B cell (primary cell): ENCODE results near the gene TMEM53. TPM values are rescaled to one million over a fixed set of nuclear protein-coding genes. Genes with fewer than 3 reads are reported as not detected.

Source experiments
- ATAC-seq: fragments of 200-7000 bp; cut with Tn5 transposase; one replicate; pipeline ENCODE4 v1.10.0; 2021; ENCODE audit warnings: low read depth, mild to moderate bottlenecking, moderate number of reproducible peaks, moderate library complexity
- CTCF ChIA-PET: fragments of 350-600 bp; sonication (Branson Sonifier 250); formaldehyde crosslinking; loops from one replicate; lab custom pipeline; 2021; ENCODE audit warnings: antibody characterized with exemption, inconsistent platforms; lab: Charles Lee
- POLR2A ChIA-PET: fragments of 350-600 bp; sonication (Branson Sonifier 250); formaldehyde crosslinking; loops from one replicate; lab custom pipeline; 2021; ENCODE audit warnings: antibody characterized with exemption; lab: Charles Lee
- DNase-seq: peaks from one replicate; pipeline ENCODE4 v3.0.0; 2013
- H2AFZ ChIP-seq: 2 replicates; pipeline ENCODE4 v1.6.1; 2012; ENCODE audit warnings: mild to moderate bottlenecking, low read depth, low read length; ENCODE audit not compliant: insufficient read depth, poor library complexity, severe bottlenecking
- H3K27ac ChIP-seq, 2 donors: 1 replicate in 1 of 2; 2 replicates in 1 of 2; pipeline ENCODE4 v1.5.1; 2012 to 2013; ENCODE audit warnings: low read length in 2 of 2, mild to moderate bottlenecking in 2 of 2, moderate library complexity in 1 of 2
- H3K27me3 ChIP-seq, 4 experiments: fragments of 200-600 bp in 1 of 4; sonication (generic) in 1 of 4; replicated peaks in 1 of 4; 1 replicate in 2 of 4; 2 replicates in 2 of 4; pipeline versions ENCODE4 v1.6.1 to v1.7.0; 2013 to 2016; ENCODE audit warnings: low read length in 3 of 4, mild to moderate bottlenecking in 2 of 4, mixed read lengths in 1 of 4, moderate library complexity in 1 of 4; ENCODE audit not compliant: insufficient read depth in 4 of 4, control insufficient read depth in 3 of 4; ENCODE audit errors: control extremely low read depth in 1 of 4
- H3K36me3 ChIP-seq, 2 experiments: replicated peaks in 1 of 2; 1 replicate in 1 of 2; 2 replicates in 1 of 2; pipeline versions ENCODE4 v1.6.1 to v1.7.1; 2013; ENCODE audit warnings: low read length in 1 of 2; ENCODE audit not compliant: insufficient read depth in 2 of 2, control insufficient read depth in 1 of 2; ENCODE audit errors: control extremely low read depth in 1 of 2, extremely low read depth in 1 of 2
- H3K4me1 ChIP-seq, 2 donors: fragments of 200-600 bp in 1 of 2; sonication (generic) in 1 of 2; 1 replicate in 1 of 2; 2 replicates in 1 of 2; pipeline versions ENCODE4 v1.5.1 to v1.6.1; 2013 to 2017; ENCODE audit warnings: low read length in 2 of 2; ENCODE audit not compliant: control insufficient read depth in 2 of 2, insufficient read depth in 2 of 2
- H3K4me2 ChIP-seq: replicated peaks from 2 replicates; pipeline ENCODE3; 2012; ENCODE audit warnings: mild to moderate bottlenecking, low read depth, low read length; ENCODE audit not compliant: poor library complexity, severe bottlenecking
- H3K4me3 ChIP-seq, 5 experiments: fragments of 200-600 bp in 1 of 5; sonication (generic) in 1 of 5; 1 replicate in 3 of 5; 2 replicates in 2 of 5; pipeline versions ENCODE4 v1.5.1 to v1.7.0; 2011 to 2016; ENCODE audit warnings: low read length in 4 of 5, mild to moderate bottlenecking in 4 of 5, low read depth in 2 of 5, control low read depth in 1 of 5, moderate library complexity in 1 of 5; ENCODE audit not compliant: insufficient read depth in 1 of 5; ENCODE audit errors: control extremely low read depth in 1 of 5, extremely low read depth in 1 of 5
- H3K79me2 ChIP-seq: fragments of 200-600 bp; sonication (generic); one replicate; pipeline ENCODE4 v1.6.0; 2016; ENCODE audit warnings: low read length; ENCODE audit not compliant: control insufficient read depth, insufficient read depth
- H3K9ac ChIP-seq: fragments of 200-600 bp; sonication (generic); 2 replicates; pipeline ENCODE4 v1.6.1; 2017; ENCODE audit warnings: mild to moderate bottlenecking, low read length, moderate library complexity
- H3K9me3 ChIP-seq, 3 donors: one replicate each; pipeline versions ENCODE4 v1.6.1 to v1.7.1; 2013; ENCODE audit warnings: low read length in 2 of 3; ENCODE audit not compliant: control insufficient read depth in 2 of 3, insufficient read depth in 1 of 3; ENCODE audit errors: control extremely low read depth in 1 of 3
- H4K20me1 ChIP-seq: 2 replicates; pipeline ENCODE4 v1.6.0; 2012; ENCODE audit warnings: mild to moderate bottlenecking, low read length; ENCODE audit not compliant: insufficient read depth, control insufficient read depth, poor library complexity, severe bottlenecking
- H3K27ac Mint-ChIP-seq: one replicate; pipeline ENCODE4 v1.8.0; 2021; ENCODE audit warnings: mixed read lengths
- H3K27me3 Mint-ChIP-seq: one replicate; pipeline ENCODE4 v1.8.0; 2021; ENCODE audit warnings: mixed read lengths
- H3K4me1 Mint-ChIP-seq: one replicate; pipeline ENCODE4 v1.8.0; 2021; ENCODE audit warnings: mixed read lengths
- H3K4me3 Mint-ChIP-seq: one replicate; pipeline ENCODE4 v1.8.0; 2021; ENCODE audit warnings: mixed read lengths
- H3K9me3 Mint-ChIP-seq: one replicate; pipeline ENCODE4 v1.8.0; 2022; ENCODE audit warnings: mixed read lengths; ENCODE audit not compliant: insufficient read depth
- EZH2 ChIP-seq: IDR thresholded peaks from 2 replicates; pipeline ENCODE4 v1.6.1; 2012; ENCODE audit warnings: borderline replicate concordance, low read depth, mild to moderate bottlenecking, moderate library complexity, low read length; ENCODE audit not compliant: insufficient read depth, poor library complexity, severe bottlenecking
- WGBS: methylation state at CpG from one replicate; pipeline ENCODE4 v1.1.5; 2013; ENCODE audit warnings: missing lambda C conversion rate; ENCODE audit not compliant: insufficient coverage; 5-methylcytosine and 5-hydroxymethylcytosine counted together
- intact Hi-C: fragments of 100-400 bp; cut with micrococcal nuclease; formaldehyde crosslinking; loops from one replicate; pipeline ENCODE4 v1.10.0; 2022
- polyA plus RNA-seq: library from polyadenylated mRNA; depleted of rRNA; stranded (reverse); fragments of >200 nt; gene quantifications from 2 replicates; pipeline ENCODE4 v1.2.3, GENCODE V29; 2012
- total RNA-seq, 2 donors: library from RNA; stranded (reverse); fragments of 120-200 nt in 1 of 2; gene quantifications; 1 replicate in 1 of 2; 2 replicates in 1 of 2; pipeline versions ENCODE4 v1.2.3 to v1.2.4, GENCODE V29; 2013 to 2022
- TF ChIP-seq, protein P1 (sequence below): fragments of 200-600 bp; IDR thresholded peaks from one replicate; pipeline ENCODE4 v1.8.0; 2022; ENCODE audit warnings: antibody characterized with exemption, mild to moderate bottlenecking

Gene TMEM53
- total and polyA plus RNA-seq, 2 donors (not counting 1 experiment from before 2014, with no cell fraction given), result 6.5 to 6.8 TPM

DNA sequence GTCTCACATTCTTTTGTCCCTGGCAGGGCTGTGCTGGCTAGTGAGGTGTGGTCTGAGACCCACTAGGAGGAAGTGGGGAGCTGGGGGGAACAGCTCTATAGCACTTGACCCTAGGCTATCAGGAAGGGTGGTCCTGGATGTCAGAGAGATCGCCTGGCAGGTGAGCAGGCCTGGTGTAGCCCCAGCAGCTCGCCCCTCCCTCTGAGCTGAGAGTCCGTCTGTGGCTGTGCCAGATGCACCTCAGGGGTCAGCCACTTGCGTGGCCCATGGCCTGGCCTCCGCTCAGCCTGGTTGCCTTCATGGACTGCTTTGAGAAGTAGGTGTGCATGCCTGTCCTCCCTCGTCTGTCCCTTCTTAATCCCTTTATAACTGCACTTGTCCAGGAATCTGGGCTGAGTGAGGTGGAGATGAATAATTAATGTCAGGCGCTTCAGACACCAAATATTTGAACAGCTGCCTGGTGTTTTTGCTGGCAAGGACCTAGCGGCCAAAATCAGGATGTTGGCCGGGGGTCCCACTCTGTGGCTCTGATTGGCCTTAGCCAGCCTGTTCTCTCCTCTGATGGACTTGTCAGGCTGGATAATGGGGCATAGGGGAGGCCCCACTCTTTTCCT, 30.5 kb downstream of the TMEM53 start:
- H3K27ac Mint-ChIP-seq, result no peak overlapping the region
- Histone ChIP-seq H3K27ac (no peak overlapping the region), H2AFZ (no peak overlapping the region), H3K4me2 (no peak overlapping the region), H3K36me3 (peaks cover 3 to 95% of the 10 kb centered on the region in 2 experiments), H3K9me3 (no peaks in the 10 kb centered on the region), H4K20me1 (peaks cover 56% of the 10 kb centered on the region), H3K4me3 (no peak overlapping the region), H3K79me2 (no peaks in the 10 kb centered on the region), H3K27me3 (no peaks in the 10 kb centered on the region), H3K4me1 (no peaks in the 10 kb centered on the region), H3K9ac (no peak overlapping the region)
- TF ChIP-seq EZH2, result no peak
- CTCF ChIA-PET, result interaction anchor here (1.3 kb wide), 1 partner anchor 9 kb away, joined by 7 read pairs; no protein-coding TSS in a partner anchor
- H3K27me3 Mint-ChIP-seq, result no peaks in the 10 kb centered on the region
- no peaks in the 10 kb centered on the region for H3K9me3 Mint-ChIP-seq
- 96% methylated on average over 8 of the region's 9 CpGs for WGBS
- no peaks in the 10 kb centered on the region for H3K4me1 Mint-ChIP-seq
- H3K4me3 Mint-ChIP-seq, result no peak overlapping the region
- intact Hi-C loops, result no loop called here
- ATAC-seq, result no peak
- no peak for DNase-seq
- POLR2A ChIA-PET, result interaction anchor here (2.0 kb wide), 1 partner anchor 12 kb away, joined by 5 read pairs; no protein-coding TSS in a partner anchor

DNA sequence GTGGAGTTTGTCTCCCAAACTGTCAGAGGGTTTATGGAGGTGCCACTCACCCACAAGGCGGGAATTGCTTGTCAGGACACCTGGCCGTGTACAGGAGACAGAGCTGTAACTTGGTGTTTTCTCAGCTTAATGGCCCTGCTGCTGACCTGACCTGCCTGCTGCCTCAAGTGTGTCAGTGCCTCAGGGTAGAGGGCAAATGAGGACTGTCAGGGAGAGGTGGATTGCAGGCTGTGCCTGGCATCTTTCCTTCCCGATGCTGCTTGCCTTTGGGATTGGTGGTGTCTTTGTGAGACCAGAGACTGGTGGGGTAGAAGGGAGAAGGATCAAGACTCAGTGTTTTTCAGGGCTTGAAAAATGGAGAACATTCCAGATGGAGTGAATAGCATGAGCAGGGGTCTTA, 31.4 kb downstream of the TMEM53 start:
- no peak overlapping the region for H3K4me2 ChIP-seq
- DNase-seq (no peak), ATAC-seq (no peak)
- Mint-ChIP-seq H3K4me3 (no peak overlapping the region), H3K27ac (no peak overlapping the region), H3K27me3 (no peaks in the 10 kb centered on the region), H3K9me3 (no peaks in the 10 kb centered on the region), H3K4me1 (no peaks in the 10 kb centered on the region)
- TF ChIP-seq, protein P1, sequence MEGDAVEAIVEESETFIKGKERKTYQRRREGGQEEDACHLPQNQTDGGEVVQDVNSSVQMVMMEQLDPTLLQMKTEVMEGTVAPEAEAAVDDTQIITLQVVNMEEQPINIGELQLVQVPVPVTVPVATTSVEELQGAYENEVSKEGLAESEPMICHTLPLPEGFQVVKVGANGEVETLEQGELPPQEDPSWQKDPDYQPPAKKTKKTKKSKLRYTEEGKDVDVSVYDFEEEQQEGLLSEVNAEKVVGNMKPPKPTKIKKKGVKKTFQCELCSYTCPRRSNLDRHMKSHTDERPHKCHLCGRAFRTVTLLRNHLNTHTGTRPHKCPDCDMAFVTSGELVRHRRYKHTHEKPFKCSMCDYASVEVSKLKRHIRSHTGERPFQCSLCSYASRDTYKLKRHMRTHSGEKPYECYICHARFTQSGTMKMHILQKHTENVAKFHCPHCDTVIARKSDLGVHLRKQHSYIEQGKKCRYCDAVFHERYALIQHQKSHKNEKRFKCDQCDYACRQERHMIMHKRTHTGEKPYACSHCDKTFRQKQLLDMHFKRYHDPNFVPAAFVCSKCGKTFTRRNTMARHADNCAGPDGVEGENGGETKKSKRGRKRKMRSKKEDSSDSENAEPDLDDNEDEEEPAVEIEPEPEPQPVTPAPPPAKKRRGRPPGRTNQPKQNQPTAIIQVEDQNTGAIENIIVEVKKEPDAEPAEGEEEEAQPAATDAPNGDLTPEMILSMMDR, result no peak
- TF ChIP-seq EZH2, result no peak
- H3K9me3 ChIP-seq, result no peaks in the 10 kb centered on the region
- POLR2A ChIA-PET, result interaction anchor here (2.0 kb wide), 1 partner anchor 11 kb away, joined by 5 read pairs; no protein-coding TSS in a partner anchor
- intact Hi-C loops, result no loop called here
- no peaks in the 10 kb centered on the region for H3K4me1 ChIP-seq
- no peak overlapping the region for H3K4me3 ChIP-seq
- H3K79me2 ChIP-seq, result no peaks in the 10 kb centered on the region
- no peaks in the 10 kb centered on the region for H3K27me3 ChIP-seq
- no peak overlapping the region for H2AFZ ChIP-seq
- CTCF ChIA-PET, result interaction anchor here (0.7 to 5.1 kb wide), 2 partner anchors 9 to 553 kb away, joined by 3 to 33 read pairs; no protein-coding TSS in a partner anchor
- peaks cover 5 to 96% of the 10 kb centered on the region in 2 experiments for H3K36me3 ChIP-seq
- WGBS, result 97% methylated on average over 3 of the region's 3 CpGs
- peaks cover 58% of the 10 kb centered on the region for H4K20me1 ChIP-seq
- no peak overlapping the region for H3K27ac ChIP-seq
- no peak overlapping the region for H3K9ac ChIP-seq
